C4-2B (cell line): ENCODE results near the gene APOBEC3A.

ENCODE experiments used
- ZFX ChIP-seq: fragments of 450-650 bp; IDR thresholded peaks from 2 replicates; pipeline ENCODE4 v1.6.1; 2017
- TF ChIP-seq, protein P1 (sequence below): fragments of 450-650 bp; conservative IDR thresholded peaks from 2 replicates; pipeline ENCODE4 v1.5.1; 2017; ENCODE audit warnings: mild to moderate bottlenecking

DNA sequence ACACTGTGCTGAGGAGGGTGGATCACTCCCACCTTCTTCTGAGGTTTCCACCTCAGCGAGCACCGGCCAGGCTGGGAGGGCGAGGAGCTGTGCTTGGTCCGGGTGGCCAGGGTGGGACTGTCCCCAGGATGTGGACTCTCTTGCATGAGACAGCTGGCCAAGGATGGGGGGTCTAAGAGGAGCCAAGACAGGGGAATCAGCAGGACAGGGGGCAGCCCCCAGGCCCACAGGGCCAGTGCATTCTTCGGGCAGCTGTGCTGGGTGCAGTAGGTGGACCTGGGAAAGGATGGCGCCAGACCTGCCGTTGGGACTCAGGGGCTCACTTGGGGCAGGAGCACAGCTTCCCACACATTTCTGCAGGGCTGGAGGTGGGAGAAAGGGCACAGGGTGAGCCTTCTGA, 9.5 kb downstream of the APOBEC3A start:
- TF ChIP-seq, protein P1, sequence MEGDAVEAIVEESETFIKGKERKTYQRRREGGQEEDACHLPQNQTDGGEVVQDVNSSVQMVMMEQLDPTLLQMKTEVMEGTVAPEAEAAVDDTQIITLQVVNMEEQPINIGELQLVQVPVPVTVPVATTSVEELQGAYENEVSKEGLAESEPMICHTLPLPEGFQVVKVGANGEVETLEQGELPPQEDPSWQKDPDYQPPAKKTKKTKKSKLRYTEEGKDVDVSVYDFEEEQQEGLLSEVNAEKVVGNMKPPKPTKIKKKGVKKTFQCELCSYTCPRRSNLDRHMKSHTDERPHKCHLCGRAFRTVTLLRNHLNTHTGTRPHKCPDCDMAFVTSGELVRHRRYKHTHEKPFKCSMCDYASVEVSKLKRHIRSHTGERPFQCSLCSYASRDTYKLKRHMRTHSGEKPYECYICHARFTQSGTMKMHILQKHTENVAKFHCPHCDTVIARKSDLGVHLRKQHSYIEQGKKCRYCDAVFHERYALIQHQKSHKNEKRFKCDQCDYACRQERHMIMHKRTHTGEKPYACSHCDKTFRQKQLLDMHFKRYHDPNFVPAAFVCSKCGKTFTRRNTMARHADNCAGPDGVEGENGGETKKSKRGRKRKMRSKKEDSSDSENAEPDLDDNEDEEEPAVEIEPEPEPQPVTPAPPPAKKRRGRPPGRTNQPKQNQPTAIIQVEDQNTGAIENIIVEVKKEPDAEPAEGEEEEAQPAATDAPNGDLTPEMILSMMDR, result no peak
- TF ChIP-seq ZFX, result no peak
